Coronary artery (tissue), 2 donors: ENCODE data around the gene AP3B1.

Source experiments
- DNase-seq: peaks from one replicate; pipeline ENCODE4 v3.0.0-alpha.2; 2017; ENCODE audit warnings: low spot score
- H3K27ac ChIP-seq, 2 donors: fragments of 200-600 bp; sonication (generic); one replicate each; pipeline ENCODE4 v1.5.1; 2016 to 2019
- H3K4me3 ChIP-seq: fragments of 200-600 bp; sonication (generic); 2 replicates; pipeline ENCODE4 v1.5.1; 2016; ENCODE audit warnings: mild to moderate bottlenecking, moderate library complexity
- TF ChIP-seq, protein P1 (sequence below): fragments of 200-600 bp; sonication (generic); IDR thresholded peaks from one replicate; pipeline ENCODE4 v1.5.1; 2019; ENCODE audit warnings: antibody characterized with exemption

AP3B1 gene

DNA sequence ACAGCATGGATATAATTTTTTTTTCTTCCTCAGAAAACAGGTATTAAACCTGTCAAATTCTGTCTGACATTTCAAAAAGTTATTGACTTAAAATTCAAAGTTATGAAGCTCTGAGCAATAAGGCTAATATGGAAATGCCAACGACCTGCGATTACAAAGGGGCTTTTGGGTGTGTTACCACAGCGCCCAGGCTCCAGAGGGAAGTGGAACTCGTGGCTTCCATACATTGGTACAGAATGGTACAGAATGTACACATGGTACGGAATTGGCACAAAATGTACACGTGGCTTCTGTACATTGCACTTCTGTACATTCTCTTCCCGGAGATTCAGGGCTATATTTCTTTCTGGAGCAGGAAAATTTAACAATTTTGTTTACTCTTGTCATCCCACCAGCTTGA lies 293.3 kb downstream of the AP3B1 start:
- Histone ChIP-seq H3K4me3 (no peak overlapping the region), H3K27ac (no peak overlapping the region)
- TF ChIP-seq, protein P1, sequence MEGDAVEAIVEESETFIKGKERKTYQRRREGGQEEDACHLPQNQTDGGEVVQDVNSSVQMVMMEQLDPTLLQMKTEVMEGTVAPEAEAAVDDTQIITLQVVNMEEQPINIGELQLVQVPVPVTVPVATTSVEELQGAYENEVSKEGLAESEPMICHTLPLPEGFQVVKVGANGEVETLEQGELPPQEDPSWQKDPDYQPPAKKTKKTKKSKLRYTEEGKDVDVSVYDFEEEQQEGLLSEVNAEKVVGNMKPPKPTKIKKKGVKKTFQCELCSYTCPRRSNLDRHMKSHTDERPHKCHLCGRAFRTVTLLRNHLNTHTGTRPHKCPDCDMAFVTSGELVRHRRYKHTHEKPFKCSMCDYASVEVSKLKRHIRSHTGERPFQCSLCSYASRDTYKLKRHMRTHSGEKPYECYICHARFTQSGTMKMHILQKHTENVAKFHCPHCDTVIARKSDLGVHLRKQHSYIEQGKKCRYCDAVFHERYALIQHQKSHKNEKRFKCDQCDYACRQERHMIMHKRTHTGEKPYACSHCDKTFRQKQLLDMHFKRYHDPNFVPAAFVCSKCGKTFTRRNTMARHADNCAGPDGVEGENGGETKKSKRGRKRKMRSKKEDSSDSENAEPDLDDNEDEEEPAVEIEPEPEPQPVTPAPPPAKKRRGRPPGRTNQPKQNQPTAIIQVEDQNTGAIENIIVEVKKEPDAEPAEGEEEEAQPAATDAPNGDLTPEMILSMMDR: no peak
- DNase-seq: no peak

GRCh38 chr5:78000191-78000590 lies 294.3 kb downstream of the AP3B1 start:
- H3K4me3 ChIP-seq: no peak overlapping the region
- H3K27ac ChIP-seq: no peak overlapping the region
- TF ChIP-seq, protein P1: no peak
- DNase-seq: no peak

GRCh38 chr5:77999399-77999798 lies 295.1 kb downstream of the AP3B1 start:
- Histone ChIP-seq H3K4me3 (no peak overlapping the region), H3K27ac (no peak overlapping the region)
- no peak for DNase-seq
- TF ChIP-seq, protein P1: no peak

GRCh38 chr5:77996943-77997342 lies 297.6 kb downstream of the AP3B1 start:
- H3K27ac ChIP-seq: no peak overlapping the region
- DNase-seq: no peak
- TF ChIP-seq, protein P1: no peak
- no peak overlapping the region for H3K4me3 ChIP-seq

DNA sequence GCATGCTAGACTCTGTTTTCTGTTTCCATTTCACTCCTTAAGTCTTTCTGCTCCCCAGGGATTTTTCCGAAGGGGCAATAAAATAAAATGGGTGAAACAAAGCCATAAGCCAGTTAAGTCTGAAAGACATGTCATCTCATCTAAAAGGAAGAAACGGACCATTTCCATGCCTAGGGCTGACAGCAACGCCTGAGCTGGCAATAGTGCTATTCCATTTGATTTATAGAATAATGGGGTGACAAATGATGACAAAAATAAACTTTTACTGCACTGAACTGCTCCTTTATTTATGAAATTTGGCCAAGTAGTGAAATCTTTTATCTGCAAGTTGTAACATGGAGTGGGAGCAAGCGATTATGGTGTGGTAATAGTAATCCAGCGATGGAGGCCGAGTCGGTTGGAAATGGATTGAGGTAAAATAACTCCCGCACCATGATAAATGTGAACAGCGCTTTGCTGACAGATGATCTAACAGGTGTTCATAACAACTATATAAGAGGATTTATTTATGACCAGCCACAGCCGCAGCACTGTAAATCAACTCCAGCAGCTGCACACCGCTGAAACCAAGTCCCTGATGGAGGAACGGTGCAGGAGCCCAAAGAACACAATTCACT lies 298.6 kb downstream of the AP3B1 start:
- no peak overlapping the region for H3K27ac ChIP-seq

DNA sequence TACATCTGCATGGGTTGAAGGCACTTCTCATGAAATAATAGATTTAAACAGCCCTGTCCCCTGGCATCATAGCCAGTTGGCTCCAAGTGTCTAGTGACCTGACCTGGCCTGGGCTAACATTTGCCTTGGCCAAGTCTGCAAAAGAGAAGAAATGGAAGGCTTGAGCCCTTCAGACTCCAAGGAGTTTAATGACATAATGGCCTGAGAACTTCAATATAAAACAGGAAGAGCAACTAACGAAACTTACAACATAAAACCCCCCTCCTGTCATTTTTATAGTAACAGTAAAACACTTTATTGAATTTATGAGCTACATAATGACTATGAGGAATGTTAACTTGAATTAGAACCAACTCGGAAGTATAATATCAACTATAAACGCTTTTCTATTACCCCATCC lies 299.6 kb downstream of the AP3B1 start:
- H3K27ac ChIP-seq: peak overlapping the region; percentile 25 to 55

More for the DNA sequence above, 298.6 kb downstream of the AP3B1 start:
- no peak for DNase-seq
- TF ChIP-seq, protein P1: no peak
- no peak overlapping the region for H3K4me3 ChIP-seq

GRCh38 chr5:77993855-77994318 lies 300.6 kb downstream of the AP3B1 start:
- Histone ChIP-seq H3K27ac (peak overlapping the region; percentile 25 to 55), H3K4me3 (no peak overlapping the region)
- no peak for DNase-seq
- TF ChIP-seq, protein P1: no peak

More for the DNA sequence above, 299.6 kb downstream of the AP3B1 start:
- no peak overlapping the region for H3K4me3 ChIP-seq
- TF ChIP-seq, protein P1: no peak
- no peak for DNase-seq
